Stimulated activated CD8-positive, alpha-beta memory T cell treated with anti-CD3 and anti-CD28 coated beads, Interleukin-7, amount 100 ng/mL, for 4 hours (primary cell): ENCODE data around the gene SLC66A3.

Experiments
- DNase-seq, 2 donors: peaks; one replicate each; pipeline ENCODE4 v3.0.0-alpha.2; 2020; ENCODE audit warnings: low read depth in 2 of 2

Gene SLC66A3

GRCh38 chr2:11134349-11134748, 20.9 kb upstream of the SLC66A3 start:
- no peak for DNase-seq

DNA sequence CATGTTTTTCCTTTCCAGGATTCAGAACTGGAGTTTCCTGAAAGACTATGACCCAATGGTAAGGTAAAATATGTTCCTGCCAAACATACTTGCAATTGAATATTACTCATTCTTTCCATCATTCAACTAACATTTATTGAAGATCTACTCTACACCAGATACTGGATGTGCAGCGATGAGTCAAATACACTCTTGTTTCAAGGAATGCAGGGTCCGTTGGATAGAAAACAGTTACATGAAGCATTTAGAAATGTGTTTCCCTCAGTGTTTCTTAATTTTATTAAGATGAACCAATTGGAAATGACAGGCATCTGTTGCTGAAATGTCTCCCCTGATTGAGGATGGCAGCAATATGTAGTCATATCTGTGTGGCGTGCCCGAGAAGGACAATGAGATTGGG, 14.8 kb upstream of the SLC66A3 start:
- no peak for DNase-seq

GRCh38 chr2:11141319-11141718, 13.9 kb upstream of the SLC66A3 start:
- DNase-seq: no peak

DNA sequence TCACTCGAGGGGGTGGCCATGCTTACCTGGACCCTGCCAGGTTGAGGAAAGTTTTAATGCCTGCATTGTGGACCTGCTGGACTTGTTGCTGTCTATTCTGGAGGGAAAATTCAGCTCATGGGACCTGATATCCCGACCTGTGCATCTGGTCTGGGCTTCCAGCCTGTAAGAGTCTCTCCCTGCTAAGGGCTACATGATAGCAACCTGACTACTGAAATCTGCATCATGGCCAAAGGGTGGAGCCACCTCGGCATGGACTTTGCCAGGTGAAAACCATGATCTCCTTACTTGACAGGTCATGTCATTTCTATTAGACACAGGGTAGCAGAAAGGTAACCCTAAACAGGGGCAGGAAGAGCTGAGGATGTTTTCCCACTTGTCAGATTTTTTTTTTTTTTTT, 12.9 kb upstream of the SLC66A3 start:
- DNase-seq: no peak

- DNase-seq: no peak
Measured at GRCh38 chr2:11142987-11143386, 12.3 kb upstream of the SLC66A3 start.

GRCh38 chr2:11144077-11144737, 11.1 kb upstream of the SLC66A3 start:
- no peak for DNase-seq

GRCh38 chr2:11144738-11145079, 10.6 kb upstream of the SLC66A3 start:
- DNase-seq: no peak

GRCh38 chr2:11145350-11145749, 9.9 kb upstream of the SLC66A3 start:
- no peak for DNase-seq

DNA sequence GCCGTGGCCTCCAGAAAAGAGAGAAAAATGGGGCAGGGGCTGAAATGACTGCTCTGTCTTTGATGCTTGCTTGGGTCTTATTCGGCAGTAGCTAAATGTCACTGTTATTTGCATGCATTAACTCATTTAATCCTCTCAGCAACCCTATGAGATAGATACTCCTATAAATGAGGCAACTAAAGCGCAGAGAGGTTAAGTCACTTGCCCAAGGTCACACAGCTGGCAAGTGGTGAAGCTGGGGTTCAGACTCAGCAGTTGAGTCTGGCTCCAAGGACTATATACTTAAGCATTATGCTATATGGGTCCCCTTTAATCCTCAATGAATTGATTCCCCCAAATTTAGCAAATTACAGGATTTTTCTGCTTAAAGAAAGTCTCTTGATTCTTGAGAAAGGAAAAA, 9.2 kb upstream of the SLC66A3 start:
- DNase-seq: no peak

DNA sequence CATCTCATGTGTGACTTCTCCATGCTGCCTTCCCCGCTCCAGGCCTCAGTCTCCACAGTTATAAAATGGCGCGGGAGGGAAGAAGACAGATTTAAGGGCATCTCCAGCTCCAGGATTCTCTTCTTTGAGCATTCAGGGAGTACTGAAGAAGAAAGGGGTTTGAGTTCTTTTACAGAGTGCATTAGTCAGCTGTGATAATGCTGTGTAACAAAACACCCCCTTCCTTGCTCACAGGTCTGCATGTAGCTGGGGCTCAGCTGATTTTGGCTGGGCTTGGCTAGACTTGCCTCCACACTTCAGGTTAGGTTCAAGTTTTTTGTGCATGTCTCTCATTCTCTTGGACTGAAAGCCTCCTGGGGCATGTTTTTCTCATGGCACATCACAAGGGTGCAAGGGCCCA, 8.0 kb upstream of the SLC66A3 start:
- DNase-seq: no peak

- no peak for DNase-seq
Measured at GRCh38 chr2:11152591-11152990, 2.7 kb upstream of the SLC66A3 start.

GRCh38 chr2:11154016-11154922, 998 bp upstream of the SLC66A3 start:
- DNase-seq: no peak

- peak; percentile 97 to 99 for DNase-seq
Measured at GRCh38 chr2:11154923-11155380, 315 bp upstream of the SLC66A3 start.

- no peak for DNase-seq
Measured at GRCh38 chr2:11156396-11157075, 1.3 kb downstream of the SLC66A3 start.

- DNase-seq: no peak
Measured at GRCh38 chr2:11157296-11157695, 2.0 kb downstream of the SLC66A3 start.

GRCh38 chr2:11157731-11158130, 2.5 kb downstream of the SLC66A3 start:
- no peak for DNase-seq

DNA sequence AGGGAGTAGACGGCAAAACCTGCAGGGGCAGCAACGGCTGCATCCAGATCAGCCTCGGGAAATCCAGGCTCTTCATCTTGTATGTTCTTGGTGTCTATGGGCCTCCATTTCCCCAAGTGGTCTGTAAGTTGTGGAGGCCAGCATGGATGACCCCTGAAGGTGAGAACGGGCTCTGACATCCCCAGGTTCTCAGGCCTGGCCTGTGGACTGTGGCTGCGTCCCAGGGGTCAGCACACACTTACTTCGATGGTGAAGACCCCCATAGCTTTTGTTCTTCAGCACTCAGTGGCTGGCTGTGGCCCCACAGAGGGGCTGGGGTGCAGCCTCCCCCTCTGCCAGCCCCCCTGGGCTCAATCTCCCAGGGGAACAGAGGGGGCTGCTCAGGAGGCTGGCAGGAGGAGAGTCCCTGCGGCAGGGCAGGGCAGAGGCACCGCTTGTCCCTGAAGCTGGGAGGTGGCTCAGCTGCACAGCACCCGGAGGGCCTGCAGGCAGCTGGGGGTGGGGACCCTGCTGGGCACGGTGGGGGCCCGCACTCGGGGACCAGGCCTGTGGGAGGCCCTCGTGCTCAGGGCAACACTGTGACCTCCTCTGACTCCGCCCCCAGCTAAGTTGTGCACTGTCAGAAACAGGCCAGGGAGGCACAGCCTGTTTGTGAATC, 3.8 kb downstream of the SLC66A3 start:
- no peak for DNase-seq

DNA sequence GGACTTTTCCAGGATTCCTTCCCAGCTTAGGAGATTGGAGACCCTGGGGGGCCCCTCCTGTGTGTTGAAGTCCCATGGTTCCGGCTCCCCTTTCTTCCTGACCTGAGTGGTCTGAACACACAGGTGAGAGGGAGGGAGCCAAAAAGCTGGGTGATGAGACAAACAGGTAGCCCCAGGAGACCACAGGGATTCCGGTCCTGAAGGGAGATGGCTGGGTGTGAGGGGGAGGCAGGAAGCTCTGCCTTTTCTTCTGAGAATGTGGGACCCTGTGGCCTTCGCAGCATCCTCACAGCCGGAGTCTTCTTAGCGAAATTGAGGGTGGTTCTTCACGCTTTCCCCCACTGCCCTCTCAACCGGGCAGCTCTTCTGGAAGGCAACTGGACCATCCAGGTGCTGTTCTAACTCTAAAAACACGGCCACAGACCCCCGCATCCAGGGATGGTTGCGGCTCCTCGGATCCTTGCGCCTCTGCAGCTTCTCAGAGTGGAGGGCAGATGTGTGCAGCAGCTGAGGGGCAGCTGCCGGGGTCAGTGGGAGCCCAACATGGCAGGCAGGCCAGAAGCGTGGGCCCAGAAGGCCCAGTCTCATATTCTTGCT, 4.4 kb downstream of the SLC66A3 start:
- DNase-seq: no peak

- DNase-seq: no peak
Measured at GRCh38 chr2:11160256-11160655, 5.0 kb downstream of the SLC66A3 start.

- DNase-seq: no peak
Measured at GRCh38 chr2:11160731-11161455, 5.6 kb downstream of the SLC66A3 start.

GRCh38 chr2:11161747-11162146, 6.5 kb downstream of the SLC66A3 start:
- DNase-seq: no peak
